Left lung (tissue), 10 donors: ENCODE measurements around the gene CELF4. TPM values are rescaled to one million over a fixed set of nuclear protein-coding genes. Genes with fewer than 3 reads are reported as not detected.

Experiments
- ATAC-seq: fragments of 200-7000 bp; cut with Tn5 transposase; one replicate; pipeline ENCODE4 v1.9.1; 2020; ENCODE audit warnings: moderate library complexity
- DNase-seq, 4 donors: peaks; one replicate each; pipeline ENCODE4 v3.0.0-alpha.2; 2013 to 2020
- H3K27ac ChIP-seq, 2 donors: fragments of 200-600 bp; sonication (generic) in 1 of 2; one replicate each; pipeline versions ENCODE4 v1.5.0 to v1.8.0; 2020 to 2021
- H3K27me3 ChIP-seq, 2 donors: fragments of 200-600 bp; sonication (generic) in 1 of 2; one replicate each; pipeline versions ENCODE4 v1.5.0 to v1.8.0; 2020 to 2021
- H3K36me3 ChIP-seq, 2 donors: fragments of 200-600 bp; sonication (generic) in 1 of 2; one replicate each; pipeline versions ENCODE4 v1.5.0 to v1.8.0; 2020 to 2021
- H3K4me1 ChIP-seq, 2 donors: fragments of 200-600 bp; one replicate each; pipeline ENCODE4 v1.8.0; 2021
- H3K4me3 ChIP-seq, 2 donors: fragments of 200-600 bp; sonication (generic) in 1 of 2; one replicate each; pipeline versions ENCODE4 v1.5.0 to v1.8.0; 2020 to 2021; ENCODE audit warnings: mild to moderate bottlenecking in 1 of 2
- H3K9me3 ChIP-seq, 2 donors: fragments of 200-600 bp; sonication (generic) in 1 of 2; one replicate each; pipeline versions ENCODE4 v1.5.0 to v1.8.0; 2020 to 2021
- intact Hi-C, 2 donors: fragments of 100-400 bp; cut with DNase I; formaldehyde crosslinking; loops; one replicate each; pipeline versions ENCODE4 v1.11.2 to v1.14.2; 2022
- polyA plus RNA-seq, 6 donors: library from polyadenylated mRNA; unstranded; fragments of 120-200 nt; gene quantifications; one replicate each; pipeline ENCODE4 v1.2.1, GENCODE V29; 2013; ENCODE audit not compliant: insufficient read length in 6 of 6
- total RNA-seq, 2 donors: library from RNA; stranded (reverse); fragmentation: NEBNext Ultra II Directional; extraction: Animal tissue kit (Norgen Biotek cat#: 25700); gene quantifications; one replicate each; pipeline ENCODE4 v1.2.1, GENCODE V29; 2021
- TF ChIP-seq, protein P1 (sequence below), 2 donors: fragments of 200-600 bp; sonication (generic) in 1 of 2; IDR thresholded peaks; one replicate each; pipeline versions ENCODE4 v1.5.0 to v1.8.0; 2021; ENCODE audit warnings: antibody characterized with exemption in 2 of 2
- donor health status: DM: no; HTN: yes; CAD: no.
- donor health status: DM: no; HTN: no; CAD: no.

The CELF4 gene
- total and polyA plus RNA-seq, 8 donors = 1.1 to 10.3 (median 7.4) TPM

DNA sequence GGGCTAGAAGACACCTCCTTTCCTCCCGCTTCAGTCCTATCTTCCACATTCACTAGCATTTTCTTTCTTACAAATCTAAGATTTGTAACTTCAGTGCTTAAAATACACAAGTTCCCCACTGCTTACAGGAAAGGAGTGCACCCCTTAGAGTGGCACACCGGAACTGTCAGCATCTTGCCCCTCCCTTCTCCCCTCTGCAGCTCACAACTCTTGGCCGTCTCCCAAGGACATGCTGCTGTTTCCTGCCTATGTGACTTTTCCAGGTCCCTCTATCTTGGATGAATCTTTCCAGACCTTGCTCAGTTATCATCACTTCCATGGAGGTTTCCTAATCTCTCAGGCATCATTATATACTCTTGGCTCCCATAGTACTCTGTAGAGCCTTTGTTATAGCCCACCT is 334.8 kb downstream of the CELF4 start:
- DNase-seq (no peak), ATAC-seq (no peak)
- TF ChIP-seq, protein P1, sequence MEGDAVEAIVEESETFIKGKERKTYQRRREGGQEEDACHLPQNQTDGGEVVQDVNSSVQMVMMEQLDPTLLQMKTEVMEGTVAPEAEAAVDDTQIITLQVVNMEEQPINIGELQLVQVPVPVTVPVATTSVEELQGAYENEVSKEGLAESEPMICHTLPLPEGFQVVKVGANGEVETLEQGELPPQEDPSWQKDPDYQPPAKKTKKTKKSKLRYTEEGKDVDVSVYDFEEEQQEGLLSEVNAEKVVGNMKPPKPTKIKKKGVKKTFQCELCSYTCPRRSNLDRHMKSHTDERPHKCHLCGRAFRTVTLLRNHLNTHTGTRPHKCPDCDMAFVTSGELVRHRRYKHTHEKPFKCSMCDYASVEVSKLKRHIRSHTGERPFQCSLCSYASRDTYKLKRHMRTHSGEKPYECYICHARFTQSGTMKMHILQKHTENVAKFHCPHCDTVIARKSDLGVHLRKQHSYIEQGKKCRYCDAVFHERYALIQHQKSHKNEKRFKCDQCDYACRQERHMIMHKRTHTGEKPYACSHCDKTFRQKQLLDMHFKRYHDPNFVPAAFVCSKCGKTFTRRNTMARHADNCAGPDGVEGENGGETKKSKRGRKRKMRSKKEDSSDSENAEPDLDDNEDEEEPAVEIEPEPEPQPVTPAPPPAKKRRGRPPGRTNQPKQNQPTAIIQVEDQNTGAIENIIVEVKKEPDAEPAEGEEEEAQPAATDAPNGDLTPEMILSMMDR (IDR thresholded peaks at IDR 0.05) = no peak
- Histone ChIP-seq H3K27ac (no peak overlapping the region), H3K4me1 (no peaks in the 10 kb centered on the region), H3K9me3 (no peaks in the 10 kb centered on the region), H3K27me3 (no peaks in the 10 kb centered on the region), H3K4me3 (no peak overlapping the region), H3K36me3 (no peaks in the 10 kb centered on the region)
- intact Hi-C loops = no loop called here

DNA sequence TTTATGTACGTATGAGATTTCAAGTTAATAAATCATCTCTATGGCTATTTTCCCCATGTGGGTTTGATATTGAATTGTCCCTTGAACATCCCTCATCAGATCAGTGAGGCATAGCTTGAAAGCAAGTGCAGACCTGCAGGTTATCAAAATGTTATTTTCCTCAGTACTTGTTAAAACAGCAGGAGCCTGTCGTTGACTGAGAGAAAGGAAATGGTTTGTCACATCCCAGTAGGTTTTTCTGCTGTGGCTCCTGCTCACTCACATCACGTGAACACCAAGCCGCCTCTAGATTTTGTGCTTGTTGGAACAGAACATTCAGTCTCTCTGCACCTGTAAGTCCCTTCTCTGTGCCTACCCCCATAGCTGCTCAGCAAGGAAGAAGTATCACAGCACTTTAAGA is 340.3 kb downstream of the CELF4 start:
- TF ChIP-seq, protein P1 (IDR thresholded peaks at IDR 0.05) = no peak
- no peak for DNase-seq
- Histone ChIP-seq H3K4me3 (no peak overlapping the region), H3K27me3 (no peaks in the 10 kb centered on the region), H3K4me1 (no peaks in the 10 kb centered on the region), H3K27ac (no peak overlapping the region), H3K36me3 (peaks cover 0 to 7% of the 10 kb centered on the region in 2 donors), H3K9me3 (no peaks in the 10 kb centered on the region)
- no peak for ATAC-seq
- intact Hi-C loops = no loop called here

DNA sequence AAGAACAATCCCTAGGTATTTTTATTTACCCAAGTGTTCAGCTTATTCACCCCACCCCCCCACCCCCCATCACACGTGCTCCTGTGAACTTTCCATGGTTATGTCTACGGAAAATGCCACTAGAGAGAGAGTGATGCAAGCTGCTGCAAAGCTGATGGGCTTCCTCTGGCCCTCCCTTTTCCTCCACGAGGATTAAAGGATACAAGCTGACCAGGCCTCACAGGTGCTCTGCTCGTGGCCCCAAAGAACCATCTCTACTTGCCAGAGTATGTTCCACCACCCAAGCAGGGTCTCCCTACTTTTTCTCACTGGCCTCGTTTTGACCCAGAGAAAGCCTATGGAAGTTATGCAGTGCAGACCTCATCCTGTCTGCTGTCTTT is 342.6 kb downstream of the CELF4 start:
- DNase-seq (no peak), ATAC-seq (no peak)
- Histone ChIP-seq H3K4me3 (no peak overlapping the region), H3K4me1 (no peaks in the 10 kb centered on the region), H3K9me3 (peaks cover 0 to 7% of the 10 kb centered on the region in 2 donors), H3K36me3 (peaks cover 0 to 7% of the 10 kb centered on the region in 2 donors), H3K27ac (no peak overlapping the region), H3K27me3 (no peaks in the 10 kb centered on the region)
- intact Hi-C loops = no loop called here
- TF ChIP-seq, protein P1 (IDR thresholded peaks at IDR 0.05) = no peak

DNA sequence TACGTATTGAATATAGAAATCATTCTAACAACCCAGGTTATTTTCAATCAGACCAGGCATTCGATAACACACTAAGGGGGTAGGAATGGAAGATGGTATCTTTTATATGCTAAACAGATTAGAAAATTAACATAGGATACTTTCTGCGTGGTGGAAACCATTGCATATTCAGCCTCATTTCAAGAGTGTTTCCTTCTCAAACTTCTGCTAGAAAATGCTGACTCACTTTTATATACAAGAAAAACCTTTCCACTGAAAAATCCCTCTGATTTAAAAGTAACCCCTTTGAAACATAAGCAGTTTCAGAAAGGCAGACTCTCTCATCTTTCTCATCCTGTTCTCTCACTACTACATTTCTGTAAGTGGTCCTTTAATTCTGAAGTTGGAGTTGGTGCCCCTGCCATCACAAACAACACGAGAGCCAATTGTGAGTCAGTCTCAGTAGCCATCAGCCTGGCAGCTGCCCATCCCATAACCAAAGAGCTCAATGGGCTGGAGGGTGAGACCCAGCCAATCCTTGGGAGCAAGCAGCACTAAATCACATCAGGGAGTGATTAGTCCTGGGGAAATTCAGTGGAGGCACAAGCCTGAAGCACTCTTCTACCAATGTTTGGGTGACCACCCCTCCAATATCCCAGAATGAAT is 343.1 kb downstream of the CELF4 start:
- DNase-seq = no peak
- Histone ChIP-seq H3K36me3 (peaks cover 0 to 7% of the 10 kb centered on the region in 2 donors), H3K4me1 (no peaks in the 10 kb centered on the region), H3K4me3 (no peak overlapping the region), H3K9me3 (peaks cover 0 to 7% of the 10 kb centered on the region in 2 donors), H3K27ac (no peak overlapping the region), H3K27me3 (no peaks in the 10 kb centered on the region)
- TF ChIP-seq, protein P1 (IDR thresholded peaks at IDR 0.05) = no peak
- intact Hi-C loops = no loop called here
- ATAC-seq = no peak

DNA sequence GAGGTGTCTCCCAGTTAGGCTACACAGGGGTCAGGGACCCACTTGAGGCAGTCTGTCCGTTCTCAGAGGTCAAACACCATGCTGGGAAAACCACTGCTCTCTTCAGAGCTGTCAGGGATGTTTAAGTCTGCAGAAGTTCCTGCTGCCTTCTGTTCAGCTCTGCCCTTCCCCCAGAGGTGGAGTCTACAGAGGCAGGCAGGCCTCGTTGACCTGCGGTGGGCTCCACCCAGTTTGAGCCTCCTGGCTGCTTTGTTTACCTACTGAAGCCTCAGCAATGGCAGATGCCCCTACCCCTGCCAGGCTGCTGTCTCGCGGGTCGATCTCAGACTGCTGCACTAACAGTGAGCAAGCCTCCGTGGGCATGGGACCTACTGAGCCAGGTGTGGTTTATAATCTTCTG is 346.3 kb downstream of the CELF4 start:
- intact Hi-C loops = no loop called here
- no peak for DNase-seq

More for the DNA sequence above, 346.3 kb downstream of the CELF4 start:
- H3K4me1 ChIP-seq = no peaks in the 10 kb centered on the region
- H3K27ac ChIP-seq = no peak overlapping the region
- no peaks in the 10 kb centered on the region for H3K27me3 ChIP-seq
- H3K4me3 ChIP-seq = no peak overlapping the region
- H3K36me3 ChIP-seq = peaks cover 0 to 7% of the 10 kb centered on the region in 2 donors
- TF ChIP-seq, protein P1 (IDR thresholded peaks at IDR 0.05) = no peak
- peaks cover 0 to 12% of the 10 kb centered on the region in 2 donors for H3K9me3 ChIP-seq
- no peak for ATAC-seq
